GM10266 (cell line): Measurements from ENCODE around the gene SLC7A1.

Experiments
- DNase-seq: peaks from one replicate; pipeline ENCODE4 v3.0.0; 2012; ENCODE audit errors: extremely low spot score
- TF ChIP-seq, protein P1 (sequence below): IDR thresholded peaks from 2 replicates; pipeline ENCODE4 v1.5.1; 2012; ENCODE audit warnings: mild to moderate bottlenecking, low read depth; ENCODE audit not compliant: control insufficient read depth, insufficient read depth; ENCODE audit errors: missing control alignments

SLC7A1 gene

DNA sequence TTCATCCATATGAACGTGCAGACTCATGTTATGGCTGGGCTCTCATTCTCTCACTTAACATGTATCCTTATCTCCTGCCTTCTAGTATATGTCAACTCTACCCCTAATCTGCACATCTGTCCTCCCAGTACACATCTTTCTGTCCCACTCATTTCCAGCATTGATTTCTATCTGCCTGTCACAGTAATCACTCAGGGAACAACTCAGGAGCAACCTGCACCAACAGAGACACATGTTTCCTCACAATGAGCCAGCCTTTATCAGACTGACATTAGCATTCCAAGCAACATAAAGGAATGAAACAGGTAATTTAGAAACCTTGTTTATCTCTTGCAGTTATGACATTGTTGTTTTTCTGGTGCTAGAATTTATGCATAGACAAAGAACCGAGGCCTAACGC is 17.6 kb upstream of the SLC7A1 start:
- DNase-seq = no peak
- TF ChIP-seq, protein P1, sequence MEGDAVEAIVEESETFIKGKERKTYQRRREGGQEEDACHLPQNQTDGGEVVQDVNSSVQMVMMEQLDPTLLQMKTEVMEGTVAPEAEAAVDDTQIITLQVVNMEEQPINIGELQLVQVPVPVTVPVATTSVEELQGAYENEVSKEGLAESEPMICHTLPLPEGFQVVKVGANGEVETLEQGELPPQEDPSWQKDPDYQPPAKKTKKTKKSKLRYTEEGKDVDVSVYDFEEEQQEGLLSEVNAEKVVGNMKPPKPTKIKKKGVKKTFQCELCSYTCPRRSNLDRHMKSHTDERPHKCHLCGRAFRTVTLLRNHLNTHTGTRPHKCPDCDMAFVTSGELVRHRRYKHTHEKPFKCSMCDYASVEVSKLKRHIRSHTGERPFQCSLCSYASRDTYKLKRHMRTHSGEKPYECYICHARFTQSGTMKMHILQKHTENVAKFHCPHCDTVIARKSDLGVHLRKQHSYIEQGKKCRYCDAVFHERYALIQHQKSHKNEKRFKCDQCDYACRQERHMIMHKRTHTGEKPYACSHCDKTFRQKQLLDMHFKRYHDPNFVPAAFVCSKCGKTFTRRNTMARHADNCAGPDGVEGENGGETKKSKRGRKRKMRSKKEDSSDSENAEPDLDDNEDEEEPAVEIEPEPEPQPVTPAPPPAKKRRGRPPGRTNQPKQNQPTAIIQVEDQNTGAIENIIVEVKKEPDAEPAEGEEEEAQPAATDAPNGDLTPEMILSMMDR = no peak

DNA sequence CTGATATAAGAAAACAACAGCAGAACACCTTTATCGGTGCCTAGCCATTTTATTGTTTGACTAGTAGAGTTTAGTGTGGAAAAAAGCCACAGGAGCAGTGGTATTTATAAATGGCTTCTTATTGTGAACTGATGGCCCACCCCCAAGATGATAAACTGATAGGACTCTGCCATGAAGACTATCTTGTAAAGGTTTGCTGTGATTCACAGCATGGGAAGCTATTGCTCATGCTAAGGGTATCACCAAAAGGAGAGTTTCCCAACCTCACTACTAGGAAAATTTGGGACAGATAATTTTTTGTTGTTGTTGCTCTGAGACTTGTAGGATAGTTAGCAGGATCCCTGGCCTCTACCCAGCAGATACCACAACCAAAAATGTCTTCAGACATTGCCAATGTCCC is 12.0 kb upstream of the SLC7A1 start:
- TF ChIP-seq, protein P1 = no peak

DNA sequence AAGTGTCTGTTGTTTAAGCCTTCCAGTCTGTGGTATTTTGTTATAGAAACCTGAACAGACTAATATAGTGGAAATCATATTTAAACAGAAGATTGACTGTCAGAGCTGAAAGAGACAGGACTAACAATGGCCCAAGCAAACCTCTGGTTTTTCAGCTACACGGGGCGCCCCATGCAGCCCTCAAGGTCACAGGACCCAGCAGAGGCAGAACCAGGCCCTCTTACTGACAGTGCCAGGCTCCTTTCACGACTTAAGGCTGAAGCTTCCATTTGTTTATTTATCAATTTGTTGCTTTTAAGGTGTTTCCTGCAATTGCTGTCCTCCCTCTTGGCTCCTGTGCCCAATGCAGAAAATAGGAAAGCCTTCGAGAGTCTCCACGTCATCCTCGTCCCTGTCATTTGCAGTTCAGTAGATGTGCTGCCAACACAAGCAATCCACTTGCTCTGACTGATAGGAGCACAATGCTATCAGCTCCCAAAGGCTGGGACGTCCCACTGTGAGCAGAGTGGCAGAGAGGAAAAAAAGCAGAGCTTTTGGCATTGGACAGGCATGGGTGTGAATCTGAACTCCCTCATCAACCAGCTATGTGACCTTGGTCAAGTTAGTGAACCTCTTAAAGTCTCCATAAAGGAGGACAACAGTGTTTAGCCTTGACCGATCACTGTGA is 10.5 kb upstream of the SLC7A1 start:
- no peak for DNase-seq
- TF ChIP-seq, protein P1 = no peak

More for the DNA sequence above, 12.0 kb upstream of the SLC7A1 start:
- no peak for DNase-seq

DNA sequence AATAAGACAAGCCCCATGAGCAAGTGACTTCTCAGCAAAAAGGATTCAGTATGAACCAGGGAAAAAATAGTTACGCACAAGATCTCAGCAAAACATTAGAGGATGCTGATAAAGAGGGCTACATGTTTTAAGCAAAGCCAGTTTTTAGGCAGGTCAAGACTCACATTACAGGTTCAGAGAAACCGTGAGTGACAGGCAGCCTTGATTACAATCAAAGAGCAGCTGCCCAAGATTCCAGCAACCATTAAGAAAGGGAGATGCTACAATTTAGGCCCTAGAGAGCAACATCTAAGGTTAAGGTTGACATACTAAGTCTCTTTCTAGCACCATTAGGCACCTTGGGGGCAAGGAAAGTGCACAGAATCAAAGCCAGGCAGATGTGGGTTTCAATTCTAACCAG is 2.8 kb upstream of the SLC7A1 start:
- no peak for DNase-seq
- TF ChIP-seq, protein P1 = no peak

DNA sequence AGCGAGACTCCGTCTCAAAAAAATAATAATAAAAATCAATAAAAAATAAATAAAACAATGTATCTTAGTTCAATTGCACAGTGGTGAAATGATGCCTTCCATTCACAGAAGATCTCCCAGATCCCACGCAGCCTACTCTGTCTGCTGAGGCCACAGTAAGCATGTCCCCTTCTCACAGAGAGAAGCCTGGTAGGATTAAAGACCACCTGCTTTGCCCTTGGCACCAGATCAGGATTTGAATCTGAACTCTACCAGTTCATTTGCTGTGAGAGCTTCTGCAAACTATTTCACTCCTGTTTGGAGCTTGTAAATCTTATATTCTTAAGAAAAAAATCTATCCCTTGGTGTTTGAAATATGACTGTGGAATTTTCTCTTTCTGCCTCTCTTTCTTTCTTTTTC is 2.2 kb upstream of the SLC7A1 start:
- TF ChIP-seq, protein P1 = no peak

DNA sequence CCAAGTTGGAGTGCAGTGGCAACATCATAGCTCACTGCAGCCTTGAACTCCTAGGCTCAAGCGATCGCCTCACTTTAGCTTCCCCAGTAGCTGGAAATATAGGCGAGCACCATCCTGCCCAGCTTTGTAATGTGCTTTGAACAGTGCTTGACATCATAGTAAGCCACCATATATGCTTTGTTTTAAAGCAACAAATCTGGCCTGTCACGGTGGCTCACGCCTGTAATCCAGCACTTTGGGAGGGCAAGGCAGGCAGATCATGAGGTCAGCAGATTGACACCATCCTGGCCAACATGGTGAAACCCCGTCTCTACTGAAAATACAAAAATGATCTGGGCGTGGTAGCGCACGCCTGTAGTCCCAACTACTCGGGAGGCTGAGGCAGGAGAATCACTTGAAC is 1.8 kb upstream of the SLC7A1 start:
- DNase-seq = no peak
- TF ChIP-seq, protein P1 = no peak

More for the DNA sequence above, 2.2 kb upstream of the SLC7A1 start:
- no peak for DNase-seq

DNA sequence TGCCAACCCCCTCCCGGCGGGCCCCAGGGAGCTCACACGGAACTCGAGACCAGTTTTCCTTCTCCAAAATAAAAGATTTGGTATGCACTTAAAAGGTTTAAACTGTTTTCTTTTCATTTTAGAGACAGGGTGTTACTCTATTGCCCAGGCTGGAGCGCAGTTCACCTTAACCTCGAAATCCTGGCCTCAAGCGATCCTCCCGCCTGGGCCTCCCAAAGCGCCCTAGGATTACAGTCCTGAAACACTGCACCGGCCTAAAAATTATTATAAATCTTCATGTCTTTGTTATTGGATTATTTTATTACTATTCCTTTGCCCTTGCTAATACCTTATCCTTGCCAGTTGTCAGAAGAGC is 553 bp upstream of the SLC7A1 start:
- DNase-seq = no peak
- TF ChIP-seq, protein P1 = no peak
